Ishikawa (cell line): ENCODE measurements around the gene YRDC.

ENCODE experiments used
- CEBPB ChIP-seq: IDR thresholded peaks from 2 replicates; pipeline ENCODE4 v1.6.1; 2012
- CREB1 ChIP-seq: IDR thresholded peaks from 2 replicates; pipeline ENCODE4 v1.6.1; 2012; ENCODE audit warnings: low read depth
- EGR1 ChIP-seq: IDR thresholded peaks from 2 replicates; pipeline ENCODE4 v1.6.1; 2012
- EP300 ChIP-seq: IDR thresholded peaks from 2 replicates; pipeline ENCODE4 v1.6.1; 2012; ENCODE audit warnings: borderline replicate concordance
- FOXM1 ChIP-seq: IDR thresholded peaks from 2 replicates; pipeline ENCODE4 v1.6.1; 2012; ENCODE audit warnings: low read depth, borderline replicate concordance
- MAX ChIP-seq: IDR thresholded peaks from 2 replicates; pipeline ENCODE4 v1.6.1; 2012
- NFIC ChIP-seq: IDR thresholded peaks from 2 replicates; pipeline ENCODE4 v1.6.1; 2012
- RAD21 ChIP-seq: IDR thresholded peaks from 2 replicates; pipeline ENCODE4 v1.6.1; 2012; ENCODE audit warnings: low read depth
- REST ChIP-seq: IDR thresholded peaks from 2 replicates; pipeline ENCODE4 v1.6.1; 2012; ENCODE audit warnings: low read depth, mild to moderate bottlenecking
- TAF1 ChIP-seq: IDR thresholded peaks from 2 replicates; pipeline ENCODE4 v1.6.1; 2012; ENCODE audit warnings: low read depth, mild to moderate bottlenecking
- TCF12 ChIP-seq: IDR thresholded peaks from 2 replicates; pipeline ENCODE4 v1.6.1; 2012; ENCODE audit warnings: low read depth
- TEAD4 ChIP-seq: IDR thresholded peaks from 2 replicates; pipeline ENCODE4 v1.6.1; 2012
- USF1 ChIP-seq: IDR thresholded peaks from 2 replicates; pipeline ENCODE4 v1.6.1; 2012
- YY1 ChIP-seq: IDR thresholded peaks from 2 replicates; pipeline ENCODE4 v1.6.1; 2012; ENCODE audit warnings: low read depth
- ZBTB7A ChIP-seq: IDR thresholded peaks from 2 replicates; pipeline ENCODE4 v1.6.1; 2012; ENCODE audit warnings: low read depth

YRDC gene

GRCh38 chr1:37813529-37814145 lies 5.6 kb upstream of the YRDC start:
- TF ChIP-seq EP300 (no peak), CREB1 (no peak), RAD21 (no peak), TCF12 (no peak), REST (no peak), MAX (no peak), TAF1 (no peak)

- no peak for TF ChIP-seq MAX
- TF ChIP-seq RAD21, result peak; percentile 50
Observed at GRCh38 chr1:37811027-37811655, 3.1 kb upstream of the YRDC start.

GRCh38 chr1:37809942-37810341 lies 1.9 kb upstream of the YRDC start:
- TF ChIP-seq YY1 (no peak), TCF12 (no peak), CREB1 (no peak), ZBTB7A (no peak), NFIC (no peak), TEAD4 (no peak), MAX (no peak), TAF1 (no peak), RAD21 (no peak), CEBPB (no peak), USF1 (no peak), FOXM1 (no peak), EGR1 (no peak), REST (no peak), EP300 (no peak)

- peak; percentile 88; the same call in 1 of the 2 replicates for TF ChIP-seq ZBTB7A
- no peak; the same call in 1 of the 2 replicates for TF ChIP-seq EP300
- peak; percentile 37; the same call in 1 of the 2 replicates for TF ChIP-seq TAF1
- 0 out of 2 replicates have a peak, but pooled peaks have one; percentile 0 for TF ChIP-seq NFIC
Observed at GRCh38 chr1:37808369-37809319, 636 bp upstream of the YRDC start.

GRCh38 chr1:37807220-37807554 lies 821 bp downstream of the YRDC start:
- TF ChIP-seq REST, result no peak
- TF ChIP-seq USF1, result no peak
- no peak for TF ChIP-seq RAD21
- TF ChIP-seq TEAD4, result no peak
- no peak for TF ChIP-seq ZBTB7A
- no peak for TF ChIP-seq EGR1
- no peak for TF ChIP-seq CEBPB
- no peak for TF ChIP-seq FOXM1
- no peak; the same call in 1 of the 2 replicates for TF ChIP-seq TAF1
- TF ChIP-seq NFIC, result no peak
- TF ChIP-seq CREB1, result no peak
- TF ChIP-seq TCF12, result no peak
- TF ChIP-seq MAX, result no peak
- TF ChIP-seq EP300, result no peak
